HEK293T (cell line): ENCODE results near the gene C1orf116.

Source experiments
- CTCF ChIA-PET: fragments of 350-600 bp; formaldehyde crosslinking; extraction: SDS; loops from one replicate; lab custom pipeline; 2021; ENCODE audit warnings: antibody characterized with exemption, inconsistent platforms; lab: Yijun Ruan, JAX
- POLR2A ChIA-PET: fragments of 350-600 bp; formaldehyde crosslinking; extraction: SDS; loops from one replicate; lab custom pipeline; 2020; ENCODE audit warnings: antibody characterized with exemption, inconsistent platforms; lab: Yijun Ruan, JAX
- DNase-seq: peaks from one replicate; pipeline ENCODE4 v3.0.0; 2012; ENCODE audit warnings: mixed read lengths; ENCODE audit errors: extremely low spot score
- ARNT ChIP-seq: fragments of 450-650 bp; IDR thresholded peaks from 2 replicates; pipeline ENCODE4 v1.6.1; 2017; ENCODE audit warnings: mild to moderate bottlenecking
- BHLHE40 ChIP-seq: fragments of 450-650 bp; IDR thresholded peaks from 2 replicates; pipeline ENCODE4 v1.6.1; 2016; ENCODE audit warnings: mild to moderate bottlenecking, moderate library complexity, borderline replicate concordance
- CTBP1 ChIP-seq: fragments of 450-650 bp; IDR thresholded peaks from 2 replicates; pipeline ENCODE4 v1.6.1; 2016; ENCODE audit warnings: borderline replicate concordance
- ELF4 ChIP-seq: fragments of 450-650 bp; IDR thresholded peaks from 2 replicates; pipeline ENCODE4 v1.6.1; 2017; ENCODE audit warnings: antibody characterized with exemption
- FOXA1 ChIP-seq: fragments of 450-650 bp; IDR thresholded peaks from 2 replicates; pipeline ENCODE4 v1.6.1; 2016; ENCODE audit warnings: mild to moderate bottlenecking
- FOXK2 ChIP-seq: fragments of 450-650 bp; IDR thresholded peaks from 2 replicates; pipeline ENCODE4 v1.6.1; 2016; ENCODE audit warnings: mild to moderate bottlenecking
- FOXM1 ChIP-seq: fragments of 450-650 bp; IDR thresholded peaks from 2 replicates; pipeline ENCODE4 v1.6.1; 2017; ENCODE audit warnings: mild to moderate bottlenecking, borderline replicate concordance
- HDGF ChIP-seq: fragments of 450-650 bp; IDR thresholded peaks from 2 replicates; pipeline ENCODE4 v1.6.1; 2017; ENCODE audit warnings: antibody characterized with exemption, borderline replicate concordance
- L3MBTL2 ChIP-seq: fragments of 450-650 bp; conservative IDR thresholded peaks from 2 replicates; pipeline ENCODE4 v1.6.1; 2016; ENCODE audit warnings: mild to moderate bottlenecking
- LEF1 ChIP-seq: fragments of 450-650 bp; IDR thresholded peaks from 2 replicates; pipeline ENCODE4 v1.6.1; 2017; ENCODE audit warnings: mild to moderate bottlenecking, borderline replicate concordance
- NFRKB ChIP-seq: fragments of 450-650 bp; IDR thresholded peaks from 2 replicates; pipeline ENCODE4 v1.6.1; 2016; ENCODE audit warnings: mild to moderate bottlenecking, moderate library complexity
- PKNOX1 ChIP-seq: fragments of 450-650 bp; IDR thresholded peaks from 2 replicates; pipeline ENCODE4 v1.6.1; 2016
- SP1 ChIP-seq: fragments of 450-650 bp; IDR thresholded peaks from 2 replicates; pipeline ENCODE4 v1.6.1; 2017
- SUZ12 ChIP-seq: fragments of 450-650 bp; IDR thresholded peaks from 2 replicates; pipeline ENCODE4 v1.6.1; 2016; ENCODE audit warnings: mild to moderate bottlenecking
- TARDBP ChIP-seq: fragments of 450-650 bp; IDR thresholded peaks from 2 replicates; pipeline ENCODE4 v1.6.1; 2016
- ZNF384 ChIP-seq: fragments of 450-650 bp; IDR thresholded peaks from 2 replicates; pipeline ENCODE4 v1.6.1; 2016

The C1orf116 gene

GRCh38 chr1:207077470-207078377, 45.2 kb upstream of the C1orf116 start:
- POLR2A ChIA-PET: interaction anchor here (1.6 kb wide), 1 partner anchor 25 kb away, joined by 8 read pairs; the partner anchor contains the start of gene PFKFB2
- TF ChIP-seq PKNOX1 (no peak), BHLHE40 (no peak), L3MBTL2 (no peak), SUZ12 (no peak), NFRKB (no peak), HDGF (no peak), ARNT (no peak), FOXM1 (no peak), FOXA1 (no peak), ELF4 (no peak)
- CTCF ChIA-PET: no interaction called here
- DNase-seq: peak; percentile 78

DNA sequence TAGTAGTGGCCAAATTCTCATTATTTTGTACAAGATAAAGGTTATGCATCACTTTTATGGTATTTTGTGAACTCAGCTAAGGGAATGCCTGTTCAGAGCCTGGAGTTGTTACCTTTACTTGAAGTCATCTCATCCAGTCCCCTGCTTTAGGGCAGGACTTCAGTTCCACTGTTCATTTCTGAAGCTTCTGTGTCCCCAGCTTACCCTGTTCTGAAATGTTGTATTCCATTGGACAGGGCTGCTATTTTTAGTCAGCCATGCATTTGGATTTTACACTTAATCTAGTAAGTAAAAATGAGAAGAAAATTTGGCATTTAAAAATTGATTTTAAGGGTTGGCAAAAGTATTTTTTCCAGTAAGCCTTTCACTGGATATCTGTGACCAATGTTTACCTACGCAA, 44.5 kb upstream of the C1orf116 start:
- CTCF ChIA-PET: no interaction called here
- no peak for DNase-seq
- POLR2A ChIA-PET: interaction anchor here (1.6 kb wide), 1 partner anchor 24 kb away, joined by 8 read pairs; the partner anchor contains the start of gene PFKFB2
- no peak for TF ChIP-seq TARDBP

- ChIA-PET POLR2A (interaction anchor here (1.6 kb wide), 1 partner anchor 23 kb away, joined by 8 read pairs; the partner anchor contains the start of gene PFKFB2), CTCF (interaction anchor here (0.9 to 1.2 kb wide), 2 partner anchors 143 to 329 kb away, joined by 3 to 5 read pairs; no protein-coding TSS in a partner anchor)
- no peak for DNase-seq
- TF ChIP-seq FOXM1: no peak
- TF ChIP-seq BHLHE40: no peak
- TF ChIP-seq HDGF: no peak
- no peak for TF ChIP-seq PKNOX1
- TF ChIP-seq L3MBTL2: no peak
- no peak for TF ChIP-seq ARNT
- no peak for TF ChIP-seq ELF4
- TF ChIP-seq SUZ12: no peak
- TF ChIP-seq LEF1: no peak
- TF ChIP-seq FOXA1: no peak
- no peak for TF ChIP-seq ZNF384
- TF ChIP-seq CTBP1: no peak
- TF ChIP-seq NFRKB: no peak
These were observed 43.8 kb upstream of the C1orf116 start for GRCh38 chr1:207076181-207076955.

GRCh38 chr1:207073906-207074820, 41.6 kb upstream of the C1orf116 start:
- DNase-seq: no peak
- POLR2A ChIA-PET: interaction anchor here (0.5 kb wide), 1 partner anchor 21 kb away, joined by 3 read pairs; the partner anchor contains the start of gene PFKFB2
- CTCF ChIA-PET: no interaction called here
- no peak for TF ChIP-seq SP1
- no peak for TF ChIP-seq ELF4
- no peak for TF ChIP-seq NFRKB
- no peak for TF ChIP-seq FOXK2

DNA sequence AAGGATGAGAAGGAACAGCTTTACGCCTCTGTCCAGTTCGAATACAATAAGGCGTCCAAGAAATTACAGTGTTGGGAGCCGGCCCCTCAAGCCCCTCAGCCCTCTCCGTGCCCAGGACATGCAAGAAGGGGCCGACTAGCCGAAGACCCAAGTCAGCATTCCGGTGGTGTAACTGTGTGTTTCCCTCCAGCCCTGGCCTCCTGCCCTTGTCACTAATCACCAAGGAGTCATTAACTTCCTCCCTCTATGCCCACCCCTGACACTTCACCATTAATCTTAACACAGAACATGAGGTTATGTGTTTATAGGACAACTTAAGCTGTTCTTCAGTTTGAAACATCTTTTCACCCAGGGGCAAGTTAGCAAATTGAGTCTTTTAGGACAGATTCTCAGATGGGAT, 39.7 kb upstream of the C1orf116 start:
- no peak for TF ChIP-seq FOXM1
- no peak for TF ChIP-seq LEF1
- no peak for TF ChIP-seq FOXK2
- no peak for TF ChIP-seq ELF4
- TF ChIP-seq TARDBP: no peak
- TF ChIP-seq NFRKB: no peak
- no peak for TF ChIP-seq PKNOX1
- TF ChIP-seq CTBP1: no peak
- TF ChIP-seq SP1: no peak
- no peak for TF ChIP-seq ARNT
- no peak for TF ChIP-seq HDGF
- TF ChIP-seq ZNF384: no peak
- no peak for TF ChIP-seq FOXA1
- POLR2A ChIA-PET: no interaction called here
- CTCF ChIA-PET: no interaction called here

More for the DNA sequence above, 39.7 kb upstream of the C1orf116 start:
- DNase-seq: no peak
